Duodenal mucosa (tissue), 2 donors: Measurements from ENCODE around the gene ERF.
A peak's percentile ranks its signal among the peaks of the same experiment; 100 is the strongest.

ENCODE experiments used
- H3K27ac ChIP-seq: one replicate; pipeline ENCODE4 v1.7.0; 2013; ENCODE audit warnings: low read depth, low read length
- H3K27me3 ChIP-seq, 2 donors: one replicate each; pipeline ENCODE4 v1.7.0; 2013; ENCODE audit warnings: low read length in 2 of 2, control low read depth in 1 of 2; ENCODE audit not compliant: insufficient read depth in 2 of 2, control insufficient read depth in 1 of 2
- H3K36me3 ChIP-seq, 2 donors: one replicate each; pipeline ENCODE4 v1.7.0; 2013; ENCODE audit warnings: low read length in 2 of 2, control low read depth in 1 of 2; ENCODE audit not compliant: insufficient read depth in 2 of 2, control insufficient read depth in 1 of 2
- H3K4me1 ChIP-seq, 2 donors: one replicate each; pipeline ENCODE4 v1.7.0; 2013; ENCODE audit warnings: low read length in 2 of 2, control low read depth in 1 of 2; ENCODE audit not compliant: insufficient read depth in 2 of 2, control insufficient read depth in 1 of 2
- H3K4me3 ChIP-seq, 2 donors: one replicate each; pipeline ENCODE4 v1.7.0; 2013; ENCODE audit warnings: low read length in 2 of 2, low read depth in 1 of 2
- H3K9ac ChIP-seq, 2 donors: one replicate each; pipeline ENCODE4 v1.7.0; 2013; ENCODE audit warnings: low read length in 2 of 2, low read depth in 1 of 2
- H3K9me3 ChIP-seq, 2 donors: one replicate each; pipeline ENCODE4 v1.7.0; 2013; ENCODE audit warnings: low read length in 2 of 2, control low read depth in 1 of 2; ENCODE audit not compliant: control insufficient read depth in 1 of 2

Gene ERF

GRCh38 chr19:42281827-42282762 is 27.2 kb upstream of the ERF start:
- H3K36me3 ChIP-seq = peaks cover 0 to 5% of the 10 kb centered on the region in 2 donors
- peak overlapping the region; percentile 84 for H3K27ac ChIP-seq
- peaks cover 62 to 69% of the 10 kb centered on the region in 2 donors for H3K4me1 ChIP-seq
- H3K9me3 ChIP-seq = no peaks in the 10 kb centered on the region
- H3K4me3 ChIP-seq = no peak overlapping the region
- H3K27me3 ChIP-seq = no peaks in the 10 kb centered on the region
- peak overlapping the region; percentile 15 to 23 for H3K9ac ChIP-seq

GRCh38 chr19:42281146-42281826 is 26.4 kb upstream of the ERF start:
- Histone ChIP-seq H3K9me3 (no peaks in the 10 kb centered on the region), H3K9ac (peak overlapping the region in 1 of 2 donors; percentile 23), H3K4me1 (peaks cover 65 to 73% of the 10 kb centered on the region in 2 donors), H3K27ac (peak overlapping the region; percentile 84), H3K4me3 (peak overlapping the region in 1 of 2 donors; percentile 17), H3K36me3 (peaks cover 0 to 6% of the 10 kb centered on the region in 2 donors), H3K27me3 (no peaks in the 10 kb centered on the region)

GRCh38 chr19:42280815-42281145 is 25.9 kb upstream of the ERF start:
- Histone ChIP-seq H3K27ac (peak overlapping the region; percentile 60), H3K27me3 (no peaks in the 10 kb centered on the region), H3K9ac (peak overlapping the region; percentile 62 to 80), H3K36me3 (peaks cover 0 to 11% of the 10 kb centered on the region in 2 donors), H3K4me3 (peak overlapping the region; percentile 84 to 86), H3K4me1 (peaks cover 65 to 73% of the 10 kb centered on the region in 2 donors), H3K9me3 (no peaks in the 10 kb centered on the region)

- H3K4me1 ChIP-seq = peaks cover 61 to 67% of the 10 kb centered on the region in 2 donors
- peak overlapping the region; percentile 62 to 80 for H3K9ac ChIP-seq
- H3K27ac ChIP-seq = peak overlapping the region; percentile 60
- peak overlapping the region; percentile 84 to 86 for H3K4me3 ChIP-seq
- H3K36me3 ChIP-seq = peaks cover 0 to 11% of the 10 kb centered on the region in 2 donors
- H3K27me3 ChIP-seq = no peaks in the 10 kb centered on the region
- no peaks in the 10 kb centered on the region for H3K9me3 ChIP-seq
Measured at GRCh38 chr19:42279902-42280814, 25.2 kb upstream of the ERF start.

- Histone ChIP-seq H3K27ac (no peak overlapping the region), H3K9me3 (no peaks in the 10 kb centered on the region), H3K27me3 (no peaks in the 10 kb centered on the region), H3K4me3 (peak overlapping the region; percentile 84 to 86), H3K4me1 (peaks cover 61 to 64% of the 10 kb centered on the region in 2 donors), H3K36me3 (peaks cover 4 to 18% of the 10 kb centered on the region in 2 donors), H3K9ac (peak overlapping the region; percentile 62 to 80)
Measured at GRCh38 chr19:42279155-42279901, 24.4 kb upstream of the ERF start.

- peak overlapping the region; percentile 62 to 80 for H3K9ac ChIP-seq
- H3K36me3 ChIP-seq = peaks cover 4 to 24% of the 10 kb centered on the region in 2 donors
- H3K27ac ChIP-seq = peak overlapping the region; percentile 37
- H3K4me3 ChIP-seq = peak overlapping the region in 1 of 2 donors; percentile 24
- peaks cover 61 to 64% of the 10 kb centered on the region in 2 donors for H3K4me1 ChIP-seq
- H3K27me3 ChIP-seq = no peaks in the 10 kb centered on the region
- H3K9me3 ChIP-seq = no peaks in the 10 kb centered on the region
Measured at GRCh38 chr19:42278452-42279154, 23.7 kb upstream of the ERF start.

GRCh38 chr19:42277821-42278451 is 23.0 kb upstream of the ERF start:
- H3K27ac ChIP-seq = peak overlapping the region; percentile 37
- peaks cover 56 to 59% of the 10 kb centered on the region in 2 donors for H3K4me1 ChIP-seq
- peaks cover 4 to 31% of the 10 kb centered on the region in 2 donors for H3K36me3 ChIP-seq
- peak overlapping the region; percentile 34 to 62 for H3K9ac ChIP-seq
- H3K27me3 ChIP-seq = no peaks in the 10 kb centered on the region
- H3K4me3 ChIP-seq = peak overlapping the region in 1 of 2 donors; percentile 24
- no peaks in the 10 kb centered on the region for H3K9me3 ChIP-seq

GRCh38 chr19:42276821-42277220 is 21.9 kb upstream of the ERF start:
- H3K4me3 ChIP-seq = no peak overlapping the region
- no peaks in the 10 kb centered on the region for H3K9me3 ChIP-seq
- H3K36me3 ChIP-seq = peaks cover 7 to 41% of the 10 kb centered on the region in 2 donors
- no peak overlapping the region for H3K9ac ChIP-seq
- no peaks in the 10 kb centered on the region for H3K27me3 ChIP-seq
- peaks cover 44 to 50% of the 10 kb centered on the region in 2 donors for H3K4me1 ChIP-seq
- no peak overlapping the region for H3K27ac ChIP-seq
